Duodenal mucosa (tissue), 2 donors: Measurements from ENCODE around the gene SMCO3.

Experiments
- H3K27ac ChIP-seq: one replicate; pipeline ENCODE4 v1.7.0; 2013; ENCODE audit warnings: low read depth, low read length
- H3K27me3 ChIP-seq, 2 donors: one replicate each; pipeline ENCODE4 v1.7.0; 2013; ENCODE audit warnings: low read length in 2 of 2, control low read depth in 1 of 2; ENCODE audit not compliant: insufficient read depth in 2 of 2, control insufficient read depth in 1 of 2
- H3K36me3 ChIP-seq, 2 donors: one replicate each; pipeline ENCODE4 v1.7.0; 2013; ENCODE audit warnings: low read length in 2 of 2, control low read depth in 1 of 2; ENCODE audit not compliant: insufficient read depth in 2 of 2, control insufficient read depth in 1 of 2
- H3K4me1 ChIP-seq, 2 donors: one replicate each; pipeline ENCODE4 v1.7.0; 2013; ENCODE audit warnings: low read length in 2 of 2, control low read depth in 1 of 2; ENCODE audit not compliant: insufficient read depth in 2 of 2, control insufficient read depth in 1 of 2
- H3K4me3 ChIP-seq, 2 donors: one replicate each; pipeline ENCODE4 v1.7.0; 2013; ENCODE audit warnings: low read length in 2 of 2, low read depth in 1 of 2
- H3K9ac ChIP-seq, 2 donors: one replicate each; pipeline ENCODE4 v1.7.0; 2013; ENCODE audit warnings: low read length in 2 of 2, low read depth in 1 of 2
- H3K9me3 ChIP-seq, 2 donors: one replicate each; pipeline ENCODE4 v1.7.0; 2013; ENCODE audit warnings: low read length in 2 of 2, control low read depth in 1 of 2; ENCODE audit not compliant: control insufficient read depth in 1 of 2

SMCO3 gene

GRCh38 chr12:14777271-14777670, 36.7 kb downstream of the SMCO3 start:
- H3K9me3 ChIP-seq = no peaks in the 10 kb centered on the region
- no peaks in the 10 kb centered on the region for H3K27me3 ChIP-seq
- H3K36me3 ChIP-seq = no peaks in the 10 kb centered on the region
- H3K27ac ChIP-seq = no peak overlapping the region
- H3K9ac ChIP-seq = no peak overlapping the region
- H3K4me3 ChIP-seq = no peak overlapping the region
- H3K4me1 ChIP-seq = peaks cover 10 to 20% of the 10 kb centered on the region in 2 donors

GRCh38 chr12:14776236-14776961, 37.6 kb downstream of the SMCO3 start:
- Histone ChIP-seq H3K4me3 (peak overlapping the region; percentile 17 to 87), H3K36me3 (no peaks in the 10 kb centered on the region), H3K4me1 (peaks cover 10 to 20% of the 10 kb centered on the region in 2 donors), H3K9ac (no peak overlapping the region), H3K27ac (no peak overlapping the region), H3K9me3 (no peaks in the 10 kb centered on the region), H3K27me3 (no peaks in the 10 kb centered on the region)

- no peaks in the 10 kb centered on the region for H3K9me3 ChIP-seq
- peak overlapping the region; percentile 96 for H3K27ac ChIP-seq
- peaks cover 10 to 20% of the 10 kb centered on the region in 2 donors for H3K4me1 ChIP-seq
- no peaks in the 10 kb centered on the region for H3K36me3 ChIP-seq
- H3K4me3 ChIP-seq = peak overlapping the region; percentile 87 to 95
- no peaks in the 10 kb centered on the region for H3K27me3 ChIP-seq
- peak overlapping the region; percentile 91 to 93 for H3K9ac ChIP-seq
These were observed 38.4 kb downstream of the SMCO3 start for GRCh38 chr12:14775636-14775980.

- peak overlapping the region; percentile 96 for H3K27ac ChIP-seq
- no peaks in the 10 kb centered on the region for H3K27me3 ChIP-seq
- peaks cover 10 to 20% of the 10 kb centered on the region in 2 donors for H3K4me1 ChIP-seq
- peak overlapping the region; percentile 91 to 93 for H3K9ac ChIP-seq
- H3K4me3 ChIP-seq = peak overlapping the region; percentile 87 to 95
- no peaks in the 10 kb centered on the region for H3K9me3 ChIP-seq
- H3K36me3 ChIP-seq = no peaks in the 10 kb centered on the region
These were observed 38.9 kb downstream of the SMCO3 start for GRCh38 chr12:14774906-14775635.

GRCh38 chr12:14774074-14774905, 39.7 kb downstream of the SMCO3 start:
- Histone ChIP-seq H3K9ac (peak overlapping the region; percentile 91 to 93), H3K4me3 (peak overlapping the region; percentile 87 to 95), H3K36me3 (no peaks in the 10 kb centered on the region), H3K4me1 (peaks cover 10 to 20% of the 10 kb centered on the region in 2 donors), H3K9me3 (no peaks in the 10 kb centered on the region), H3K27ac (peak overlapping the region; percentile 96), H3K27me3 (no peaks in the 10 kb centered on the region)

GRCh38 chr12:14773685-14774073, 40.3 kb downstream of the SMCO3 start:
- H3K9me3 ChIP-seq = no peaks in the 10 kb centered on the region
- H3K4me3 ChIP-seq = peak overlapping the region; percentile 87 to 95
- H3K9ac ChIP-seq = peak overlapping the region; percentile 7 to 36
- no peaks in the 10 kb centered on the region for H3K27me3 ChIP-seq
- H3K27ac ChIP-seq = peak overlapping the region; percentile 33
- H3K4me1 ChIP-seq = peaks cover 10 to 20% of the 10 kb centered on the region in 2 donors
- H3K36me3 ChIP-seq = no peaks in the 10 kb centered on the region

GRCh38 chr12:14772946-14773345, 41.0 kb downstream of the SMCO3 start:
- H3K27ac ChIP-seq = no peak overlapping the region
- H3K4me1 ChIP-seq = peaks cover 10 to 26% of the 10 kb centered on the region in 2 donors
- no peaks in the 10 kb centered on the region for H3K9me3 ChIP-seq
- no peaks in the 10 kb centered on the region for H3K27me3 ChIP-seq
- H3K36me3 ChIP-seq = no peaks in the 10 kb centered on the region
- no peak overlapping the region for H3K9ac ChIP-seq
- no peak overlapping the region for H3K4me3 ChIP-seq

- Histone ChIP-seq H3K9ac (no peak overlapping the region), H3K4me1 (peaks cover 10 to 17% of the 10 kb centered on the region in 2 donors), H3K27ac (no peak overlapping the region), H3K9me3 (peaks cover 0 to under 1% of the 10 kb centered on the region in 2 donors), H3K27me3 (no peaks in the 10 kb centered on the region), H3K36me3 (no peaks in the 10 kb centered on the region), H3K4me3 (peak overlapping the region; percentile 90 to 93)
These were observed 42.3 kb downstream of the SMCO3 start for GRCh38 chr12:14771651-14772137.

- Histone ChIP-seq H3K27me3 (no peaks in the 10 kb centered on the region), H3K9me3 (peaks cover 0 to 4% of the 10 kb centered on the region in 2 donors), H3K36me3 (no peaks in the 10 kb centered on the region), H3K27ac (peak overlapping the region; percentile 97), H3K4me1 (peaks cover 4 to 9% of the 10 kb centered on the region in 2 donors), H3K4me3 (peak overlapping the region; percentile 90 to 93), H3K9ac (peak overlapping the region; percentile 92 to 98)
These were observed 43.2 kb downstream of the SMCO3 start for GRCh38 chr12:14770496-14771461.
